ENCODE data around the gene RAB15. TPM values are rescaled to one million over a fixed set of nuclear protein-coding genes. Genes with fewer than 3 reads are reported as not detected.

Gene RAB15
- total RNA-seq, 6 experiments from 2014 or later = 3.5 to 5.7 (median 5.0) TPM

DNA sequence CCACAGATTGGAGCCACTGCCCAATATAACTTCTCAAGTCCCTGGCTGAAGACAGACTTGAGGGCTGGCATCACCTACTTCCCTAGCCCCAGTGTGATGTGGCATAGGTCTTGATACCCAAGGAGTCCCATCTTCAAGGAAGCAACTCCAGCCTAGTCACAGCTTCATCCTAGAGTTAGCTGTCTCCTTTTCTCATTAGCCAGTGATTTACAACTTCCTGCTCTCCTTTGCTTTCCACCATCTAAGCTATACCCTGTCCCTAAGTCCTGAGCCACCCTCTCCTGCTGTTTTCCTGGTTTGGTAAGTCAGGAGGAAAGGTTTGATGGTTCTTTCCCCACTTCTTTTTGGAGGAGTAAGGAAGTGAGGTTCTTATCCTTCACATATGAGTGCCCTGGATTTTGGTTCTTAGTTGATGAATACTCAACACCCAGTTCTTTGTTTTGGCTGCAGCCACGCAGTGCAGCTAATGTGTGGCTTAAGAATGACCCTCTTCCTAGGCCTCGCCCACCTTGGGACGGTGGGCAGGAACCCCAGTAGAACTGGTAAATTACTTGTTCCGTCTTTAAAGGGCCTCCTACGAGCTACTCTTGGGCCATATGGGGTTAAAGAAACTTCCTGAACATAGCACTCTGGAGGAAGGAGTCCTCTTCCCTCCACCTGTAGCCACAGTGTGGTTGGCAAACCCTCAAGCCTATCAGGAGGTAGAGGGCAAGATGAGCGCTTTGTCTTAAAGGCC is 25.7 kb downstream of the RAB15 start:
- Mint-ChIP-seq H3K4me1 (ENCODE audit: low read depth) (no peaks in the 10 kb centered on the region), H3K9me3 (no peaks in the 10 kb centered on the region), H3K4me3 (no peak overlapping the region), H3K36me3 (ENCODE audit: low read depth) (peaks cover 8% of the 10 kb centered on the region; the same call in 1 of the 2 replicates), H3K27me3 (ENCODE audit: insufficient read depth) (peaks cover 3% of the 10 kb centered on the region), H3K27ac (no peak overlapping the region)
- DNase-seq = no peak
- no peak for TF ChIP-seq CTCF (IDR thresholded peaks at IDR 0.05)

DNA sequence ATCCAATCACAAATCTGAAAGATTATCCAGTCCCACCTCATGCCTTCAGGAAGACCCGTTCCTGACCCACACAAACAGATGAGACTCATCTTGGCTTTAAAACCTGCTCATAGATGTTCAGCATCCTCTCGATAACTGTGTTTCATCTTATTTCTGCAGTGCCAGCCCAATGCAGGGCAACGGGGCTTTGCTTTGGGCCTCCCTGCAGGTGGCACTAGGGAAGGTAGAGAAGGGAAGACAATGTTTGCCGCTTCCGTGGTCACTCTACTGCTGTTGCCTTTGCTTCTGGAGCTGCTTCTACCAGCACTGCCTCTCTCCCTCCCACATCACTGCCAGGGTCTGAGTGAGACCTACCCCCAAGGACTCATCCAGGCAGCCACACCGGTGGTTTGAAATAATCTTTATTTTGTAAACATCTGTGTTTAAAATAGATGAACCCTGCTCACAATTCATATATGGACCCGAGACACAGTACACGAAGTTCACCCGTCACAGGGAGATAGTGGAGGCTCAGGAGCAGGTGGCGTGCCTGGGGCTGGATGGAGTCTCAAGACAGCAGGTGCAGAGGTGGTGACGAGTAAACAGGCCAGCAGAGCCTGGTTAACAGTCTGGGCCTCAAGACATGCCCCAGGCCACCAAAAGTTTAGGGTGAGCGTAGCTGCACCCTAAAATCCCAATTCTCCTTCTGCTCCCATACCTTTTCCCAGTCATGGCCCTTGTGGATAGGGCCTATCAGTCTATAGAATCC is 26.5 kb downstream of the RAB15 start:
- H3K4me1 Mint-ChIP-seq (ENCODE audit: low read depth) = no peaks in the 10 kb centered on the region
- peaks cover 3% of the 10 kb centered on the region for H3K27me3 Mint-ChIP-seq (ENCODE audit: insufficient read depth)
- TF ChIP-seq CTCF (IDR thresholded peaks at IDR 0.05) = no peak
- peaks cover 8% of the 10 kb centered on the region; the same call in 1 of the 2 replicates for H3K36me3 Mint-ChIP-seq (ENCODE audit: low read depth)
- DNase-seq = no peak
- no peak overlapping the region for H3K27ac Mint-ChIP-seq
- no peak overlapping the region for H3K4me3 Mint-ChIP-seq
- H3K9me3 Mint-ChIP-seq = no peaks in the 10 kb centered on the region

- no peak for TF ChIP-seq CTCF (IDR thresholded peaks at IDR 0.05)
- Mint-ChIP-seq H3K4me3 (no peak overlapping the region), H3K27me3 (ENCODE audit: insufficient read depth) (peaks cover 3% of the 10 kb centered on the region), H3K9me3 (no peaks in the 10 kb centered on the region), H3K27ac (no peak overlapping the region), H3K36me3 (ENCODE audit: low read depth) (peaks cover 8% of the 10 kb centered on the region; the same call in 1 of the 2 replicates), H3K4me1 (ENCODE audit: low read depth) (no peaks in the 10 kb centered on the region)
- DNase-seq = no peak
Measured at GRCh38 chr14:64944861-64945260, 27.3 kb downstream of the RAB15 start.

GRCh38 chr14:64944041-64944440 is 28.1 kb downstream of the RAB15 start:
- no peaks in the 10 kb centered on the region for H3K9me3 Mint-ChIP-seq
- peaks cover 3% of the 10 kb centered on the region for H3K27me3 Mint-ChIP-seq (ENCODE audit: insufficient read depth)
- no peak for TF ChIP-seq CTCF (IDR thresholded peaks at IDR 0.05)
- no peak overlapping the region for H3K4me3 Mint-ChIP-seq
- no peak overlapping the region for H3K27ac Mint-ChIP-seq
- DNase-seq = no peak
- H3K36me3 Mint-ChIP-seq (ENCODE audit: low read depth) = peaks cover 8% of the 10 kb centered on the region; the same call in 1 of the 2 replicates
- H3K4me1 Mint-ChIP-seq (ENCODE audit: low read depth) = no peaks in the 10 kb centered on the region

GRCh38 chr14:64943556-64943955 is 28.6 kb downstream of the RAB15 start:
- H3K27ac Mint-ChIP-seq = no peak overlapping the region
- no peak overlapping the region for H3K4me3 Mint-ChIP-seq
- no peaks in the 10 kb centered on the region for H3K4me1 Mint-ChIP-seq (ENCODE audit: low read depth)
- no peak for TF ChIP-seq CTCF (IDR thresholded peaks at IDR 0.05)
- no peaks in the 10 kb centered on the region for H3K9me3 Mint-ChIP-seq
- H3K27me3 Mint-ChIP-seq (ENCODE audit: insufficient read depth) = peaks cover 3% of the 10 kb centered on the region
- DNase-seq = no peak
- H3K36me3 Mint-ChIP-seq (ENCODE audit: low read depth) = peaks cover 8% of the 10 kb centered on the region; the same call in 1 of the 2 replicates
